AG20443 (cell line): ENCODE measurements around the gene ADAMTS2.

ENCODE experiments used
- DNase-seq: peaks from one replicate; pipeline ENCODE4 v3.0.0; 2012; ENCODE audit warnings: low spot score, mixed read lengths

The ADAMTS2 gene

GRCh38 chr5:179371681-179372680 lies 26.7 kb upstream of the ADAMTS2 start:
- DNase-seq: no peak

DNA sequence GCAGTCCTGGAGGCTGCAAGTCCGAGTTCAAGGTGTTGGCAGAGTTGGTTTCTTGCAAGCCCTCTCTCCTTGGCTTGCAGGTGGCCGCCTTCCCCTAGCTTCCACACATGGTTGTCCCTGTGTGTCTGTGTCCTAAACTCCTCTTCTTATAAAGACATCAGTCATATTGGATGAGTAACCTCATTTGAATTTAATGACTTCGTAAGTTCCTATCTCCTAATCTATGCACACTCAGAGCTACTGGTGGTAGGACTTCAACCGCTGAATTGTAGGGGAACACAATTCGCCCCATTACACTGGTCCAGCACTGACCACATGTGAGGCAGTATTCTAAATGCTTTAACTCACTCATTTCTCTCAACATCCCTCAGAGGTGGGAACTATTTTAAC lies 25.9 kb upstream of the ADAMTS2 start:
- no peak for DNase-seq

DNA sequence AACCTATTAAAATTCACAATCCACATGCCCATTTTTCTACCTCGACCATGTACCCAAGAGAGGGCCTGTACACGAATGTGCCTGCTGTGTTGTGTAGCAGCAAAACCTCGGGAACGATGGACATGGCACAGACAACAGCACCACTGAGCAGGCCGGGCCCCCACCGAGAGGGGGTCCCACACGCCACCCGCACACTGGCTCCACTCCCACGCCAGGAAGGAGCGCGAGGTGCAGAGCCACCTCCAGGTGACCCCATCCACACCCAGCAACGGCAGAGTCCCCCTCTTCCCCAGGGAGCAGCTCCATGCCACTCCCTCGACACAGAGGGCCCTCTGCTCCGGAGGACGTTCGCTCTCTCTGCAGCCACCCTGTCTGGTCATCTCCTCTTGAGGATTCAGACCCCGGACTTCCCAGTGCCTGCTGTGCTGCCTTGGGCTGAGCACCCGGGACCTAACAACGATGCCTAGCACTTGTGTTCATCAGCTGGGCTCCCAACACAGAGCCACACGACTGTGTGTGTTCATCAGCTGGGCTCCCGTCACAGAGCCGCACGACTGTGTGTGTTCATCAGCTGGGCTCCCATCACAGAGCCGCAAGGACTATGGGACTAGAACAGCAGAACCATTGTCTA lies 25.3 kb upstream of the ADAMTS2 start:
- no peak for DNase-seq

GRCh38 chr5:179369530-179369884 lies 24.2 kb upstream of the ADAMTS2 start:
- DNase-seq: no peak

- DNase-seq: no peak
Observed at GRCh38 chr5:179368806-179369529, 23.7 kb upstream of the ADAMTS2 start.

DNA sequence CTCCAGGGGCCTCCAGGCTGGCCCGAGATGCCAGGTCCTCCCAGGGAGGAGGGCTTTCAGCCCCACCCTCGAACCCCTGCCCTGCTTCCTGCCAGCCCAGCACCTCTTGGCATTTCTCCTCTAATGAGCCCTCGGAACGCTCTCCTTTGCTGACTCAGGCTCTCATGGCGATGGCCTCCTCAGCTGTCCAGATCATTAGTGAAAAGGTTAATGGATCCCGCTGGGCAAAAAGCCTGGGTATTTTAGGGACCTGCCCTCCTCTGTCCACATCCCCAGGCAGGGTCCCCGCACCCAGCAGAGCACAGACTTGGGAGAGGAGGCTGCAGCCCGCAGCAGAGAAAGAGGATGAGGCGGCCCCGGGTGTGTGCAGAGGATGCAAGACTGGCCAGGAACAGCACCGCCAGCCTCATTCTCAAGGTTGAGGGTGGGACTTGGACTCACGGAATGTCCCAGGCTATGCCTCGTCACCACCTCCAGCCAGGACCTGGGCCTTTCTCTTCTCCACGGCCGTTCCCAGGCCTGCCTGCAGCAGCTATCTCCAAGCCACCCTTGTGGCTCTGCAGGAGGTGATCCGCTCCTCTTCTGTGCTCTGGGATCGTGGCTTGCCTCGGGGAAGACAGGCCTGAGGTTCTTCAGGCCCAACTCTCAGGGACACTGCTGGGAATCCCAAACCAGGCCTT lies 23.0 kb upstream of the ADAMTS2 start:
- no peak for DNase-seq

GRCh38 chr5:179367491-179367890 lies 22.2 kb upstream of the ADAMTS2 start:
- DNase-seq: no peak

GRCh38 chr5:179362355-179362754 lies 17.1 kb upstream of the ADAMTS2 start:
- DNase-seq: no peak

DNA sequence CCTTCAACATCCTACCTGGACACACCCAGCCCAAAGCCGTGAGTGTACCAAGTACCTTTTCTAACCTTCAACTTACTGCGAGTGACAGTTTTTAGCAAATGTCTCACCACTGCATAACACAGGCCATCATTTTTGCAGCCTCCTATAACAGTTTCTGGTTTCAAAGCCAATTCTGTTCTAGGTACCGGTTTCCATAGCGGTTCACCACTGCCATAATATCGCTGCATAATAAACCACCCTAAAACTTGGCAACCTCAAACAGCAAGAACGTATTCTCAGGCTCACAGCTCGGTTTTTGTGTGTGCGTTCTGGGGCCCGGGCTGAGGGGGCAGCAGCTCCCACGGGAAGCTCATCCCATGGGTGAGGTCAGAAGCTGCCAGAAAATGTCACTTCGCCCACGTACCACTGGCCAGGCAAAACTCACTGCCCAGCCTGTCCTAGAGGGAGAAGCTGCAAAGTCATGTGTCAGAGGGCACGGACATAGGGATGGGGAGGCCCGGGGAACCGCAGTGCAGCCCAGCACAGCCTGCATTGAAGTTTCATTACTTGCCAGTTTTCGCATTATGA lies 15.9 kb upstream of the ADAMTS2 start:
- DNase-seq: no peak

- DNase-seq: no peak
Observed at GRCh38 chr5:179357031-179357430, 11.8 kb upstream of the ADAMTS2 start.

GRCh38 chr5:179355976-179356974 lies 11.0 kb upstream of the ADAMTS2 start:
- DNase-seq: peak; percentile 42

DNA sequence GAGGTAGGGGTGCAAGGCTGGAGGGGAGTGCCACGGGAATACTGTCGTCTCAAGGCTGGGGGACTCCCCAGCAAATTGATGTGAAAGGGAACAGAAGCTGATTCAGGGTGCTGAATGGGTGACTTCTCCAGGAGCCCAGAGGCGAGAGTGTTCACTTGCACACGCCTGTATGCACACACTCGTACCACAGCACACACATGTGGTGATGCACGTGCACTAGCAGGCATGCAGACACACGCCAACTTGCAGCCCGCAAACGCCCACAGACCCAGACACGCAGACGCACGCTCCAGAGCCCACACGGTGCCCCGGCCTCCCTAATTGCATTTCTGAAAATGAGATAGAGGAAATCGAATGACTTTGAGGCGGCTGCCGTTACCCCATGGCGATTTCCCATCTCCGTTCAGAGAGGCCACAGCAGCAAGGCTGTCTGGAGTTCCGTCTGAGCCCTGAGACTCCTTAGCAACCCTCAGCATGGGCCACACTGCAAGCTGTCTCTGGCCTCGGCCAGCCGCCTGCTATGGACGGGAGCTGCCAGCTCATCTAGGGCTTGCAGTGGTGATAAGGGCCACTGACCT lies 9.1 kb upstream of the ADAMTS2 start:
- no peak for DNase-seq

- no peak for DNase-seq
Observed at GRCh38 chr5:179348843-179349242, 3.6 kb upstream of the ADAMTS2 start.

DNA sequence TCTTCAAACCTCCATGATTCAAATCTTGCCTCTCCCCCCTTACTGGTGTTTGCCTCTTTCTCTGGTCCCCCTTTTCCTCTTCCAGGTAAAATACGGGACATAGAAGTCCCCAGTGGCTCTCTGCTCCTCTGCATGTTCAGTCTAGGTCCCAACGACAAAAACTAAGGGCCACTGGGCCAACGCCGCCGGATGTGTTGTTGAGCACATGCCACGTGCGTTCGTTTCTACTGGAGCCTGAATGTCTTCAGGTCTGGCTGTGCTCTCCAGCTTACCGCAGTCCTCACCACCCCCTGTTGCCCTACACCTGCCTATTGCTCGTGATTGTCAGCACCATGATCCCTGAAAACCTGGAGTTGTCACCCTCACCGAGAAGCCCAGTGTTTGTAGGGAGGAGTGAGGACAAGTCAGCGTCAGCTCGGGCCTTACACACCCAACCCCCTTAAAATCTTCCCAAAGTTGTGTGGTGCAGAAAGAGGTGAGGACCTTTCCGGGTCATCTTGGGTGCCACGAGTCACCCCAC lies 2.8 kb upstream of the ADAMTS2 start:
- no peak for DNase-seq

DNA sequence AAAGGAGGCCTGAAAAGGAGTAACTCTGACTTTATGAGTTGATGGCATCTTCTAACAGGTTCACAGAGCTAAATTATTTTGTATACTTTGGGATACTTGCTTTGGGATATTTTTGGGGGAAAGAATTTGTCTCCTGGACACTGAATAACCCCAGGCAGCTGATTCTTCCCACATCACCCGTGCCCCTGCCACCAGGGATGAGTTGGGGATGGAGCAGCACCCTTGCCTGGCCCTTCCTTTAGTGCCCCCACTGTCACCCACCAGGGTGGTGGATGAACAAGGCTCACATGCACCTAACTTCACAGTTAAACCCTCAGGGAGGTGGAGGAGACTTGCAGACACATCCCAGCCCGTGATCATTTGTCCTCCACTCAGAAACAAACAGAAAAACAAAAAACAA lies 2.3 kb upstream of the ADAMTS2 start:
- DNase-seq: no peak

- no peak for DNase-seq
Observed at GRCh38 chr5:179346875-179347274, 1.6 kb upstream of the ADAMTS2 start.

- no peak for DNase-seq
Observed at GRCh38 chr5:179346401-179346800, 1.1 kb upstream of the ADAMTS2 start.

DNA sequence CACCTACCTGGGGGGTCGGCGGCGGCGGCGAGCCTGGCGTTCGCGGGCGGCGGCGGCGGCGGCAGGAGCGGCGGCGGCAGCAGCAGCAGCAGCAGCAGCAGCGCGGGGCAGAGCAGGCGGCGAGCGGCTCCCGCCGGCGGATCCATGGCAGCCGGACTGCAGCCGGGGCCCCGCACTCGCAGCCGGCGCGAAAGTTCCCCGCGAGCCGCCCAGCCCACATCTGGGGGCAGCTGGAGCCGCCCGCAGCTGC lies 153 bp downstream of the ADAMTS2 start:
- DNase-seq: no peak

DNA sequence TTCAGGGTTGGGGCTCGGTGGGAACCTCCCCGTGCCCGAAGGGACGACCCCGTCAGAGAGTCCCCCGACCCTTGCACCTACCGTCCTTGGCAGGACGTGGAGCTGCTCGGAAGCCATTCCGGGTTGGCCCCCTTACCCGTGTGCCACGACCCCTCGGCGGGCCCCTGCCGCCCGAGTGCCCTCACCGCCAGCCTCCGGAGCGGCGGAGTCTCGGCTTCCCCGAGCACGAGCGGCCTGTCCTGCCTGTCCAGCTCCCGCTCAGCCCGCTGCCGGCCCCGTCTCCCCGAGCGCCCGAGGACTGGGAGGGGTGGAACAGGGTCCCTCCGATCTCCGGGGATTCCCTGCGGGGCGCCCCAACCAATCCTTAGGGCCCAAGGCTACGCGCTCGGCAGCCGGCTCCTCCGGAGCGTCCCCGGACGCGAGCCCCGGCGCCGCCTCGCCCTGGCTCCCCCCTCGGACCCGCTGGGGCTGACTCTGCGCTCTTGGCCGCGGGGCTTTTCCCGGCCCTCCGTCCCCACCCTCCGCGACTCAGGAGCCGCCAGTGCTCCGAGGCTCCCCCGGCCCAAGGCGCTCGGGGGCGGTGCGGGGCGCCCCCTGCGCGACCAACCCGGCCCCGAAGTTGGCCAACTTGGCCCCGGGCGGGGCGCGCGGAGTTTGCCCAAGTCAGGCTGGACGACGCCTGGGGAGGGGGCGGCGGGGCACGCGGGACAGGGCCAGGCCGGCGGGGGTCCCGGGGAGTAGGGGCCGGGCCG lies 654 bp downstream of the ADAMTS2 start:
- DNase-seq: peak; percentile 68
